Erythroblast (primary cell): ENCODE data around the gene MYO16.

Source experiments
- GATA1 ChIP-seq: IDR thresholded peaks from 2 replicates; pipeline ENCODE4 v1.6.1; 2011; ENCODE audit warnings: low read depth, mild to moderate bottlenecking, control low read depth, low read length, moderate library complexity
- POLR2A ChIP-seq: IDR thresholded peaks from 2 replicates; pipeline ENCODE4 v1.6.1; 2011; ENCODE audit warnings: mild to moderate bottlenecking, low read length

DNA sequence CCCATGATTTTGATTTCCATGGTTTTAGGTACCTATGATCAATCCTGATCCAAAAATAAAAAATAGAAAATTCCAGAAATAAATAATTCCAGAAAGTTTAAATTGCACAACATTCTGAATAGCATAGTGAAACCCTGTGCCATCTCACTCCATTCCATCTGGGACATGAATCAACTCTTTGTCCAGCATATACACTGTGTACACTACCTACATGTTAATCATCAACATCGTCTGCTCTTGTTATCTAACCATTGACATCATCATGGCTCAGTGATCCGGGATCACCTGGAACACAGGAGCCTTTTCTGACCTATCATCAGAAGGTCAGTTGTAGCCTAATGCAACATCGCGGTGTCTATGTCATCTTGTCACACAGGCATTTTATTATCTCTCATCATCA lies 75.6 kb downstream of the MYO16 start:
- TF ChIP-seq POLR2A (no peak), GATA1 (no peak)
